ENCODE data around the gene BCAR3.

GRCh38 chr1:93591676-93592550, 89.7 kb downstream of the BCAR3 start:
- TF ChIP-seq POLR2AphosphoS5 (IDR thresholded peaks at IDR 0.05; ENCODE audit: low read depth, low read length) (no peak), POLR2A (IDR thresholded peaks at IDR 0.05; ENCODE audit: low read depth, low read length) (no peak)

Data from GM12892 (cell line).